DOHH2 (cell line): ENCODE results near the gene SLC17A8.
"Not testable (repeated sequence)": the region's sequence is repeated elsewhere in the genome, so short reads cannot be mapped to it uniquely, and the experiment has no call there.

Source experiments
- H3F3A ChIP-seq: fragments of 200-600 bp; sonication (generic), shearing (Covaris generic); 2 replicates; pipeline ENCODE4 v1.6.0; 2016; ENCODE audit warnings: antibody characterized with exemption, mild to moderate bottlenecking; ENCODE audit not compliant: control insufficient read depth, insufficient read depth
- H3K27ac ChIP-seq: fragments of 200-600 bp; sonication (generic); 2 replicates; pipeline ENCODE4 v1.5.1; 2014; ENCODE audit warnings: low read depth, mild to moderate bottlenecking, low read length, moderate library complexity
- H3K27me3 ChIP-seq: fragments of 200-600 bp; sonication (generic); 2 replicates; pipeline ENCODE4 v1.6.1; 2014; ENCODE audit warnings: mild to moderate bottlenecking, low read length, mixed read lengths; ENCODE audit not compliant: control insufficient read depth
- H3K36me3 ChIP-seq: fragments of 200-600 bp; sonication (generic); 2 replicates; pipeline ENCODE4 v1.6.1; 2014; ENCODE audit warnings: mild to moderate bottlenecking, low read length, moderate library complexity, mixed read lengths; ENCODE audit not compliant: control insufficient read depth
- H3K4me1 ChIP-seq: fragments of 200-600 bp; sonication (generic); 2 replicates; pipeline ENCODE4 v1.6.1; 2014; ENCODE audit warnings: mild to moderate bottlenecking, low read length, mixed read lengths; ENCODE audit not compliant: control insufficient read depth
- H3K4me2 ChIP-seq: fragments of 200-600 bp; sonication (generic); 2 replicates; pipeline ENCODE4 v1.6.0; 2014; ENCODE audit warnings: mild to moderate bottlenecking, low read length, moderate library complexity
- H3K4me3 ChIP-seq: fragments of 200-600 bp; sonication (generic); 2 replicates; pipeline ENCODE4 v1.5.1; 2014; ENCODE audit warnings: mild to moderate bottlenecking, low read length, mixed read lengths
- H3K79me2 ChIP-seq: fragments of 200-600 bp; sonication (generic); 2 replicates; pipeline ENCODE4 v1.6.1; 2014; ENCODE audit warnings: mild to moderate bottlenecking, low read length, mixed read lengths; ENCODE audit not compliant: control insufficient read depth
- H3K9me2 ChIP-seq: fragments of 200-600 bp; sonication (generic); replicated peaks from 2 replicates; pipeline ENCODE4 v1.6.1; 2014; ENCODE audit warnings: mild to moderate bottlenecking, low read length, mixed read lengths; ENCODE audit not compliant: control insufficient read depth
- H3K9me3 ChIP-seq: fragments of 200-600 bp; sonication (generic); 2 replicates; pipeline ENCODE4 v1.6.1; 2014; ENCODE audit warnings: antibody characterized with exemption, low read length, mixed read lengths; ENCODE audit not compliant: control insufficient read depth, insufficient read depth
- H4K20me1 ChIP-seq: fragments of 200-600 bp; sonication (generic); 2 replicates; pipeline ENCODE4 v1.6.0; 2014; ENCODE audit warnings: low read depth, mild to moderate bottlenecking, antibody characterized with exemption, low read length, moderate library complexity; ENCODE audit not compliant: control insufficient read depth, insufficient read depth
- CTCF ChIP-seq: fragments of 200-600 bp; sonication (generic); IDR thresholded peaks from one replicate; pipeline ENCODE4 v1.5.1; 2014; ENCODE audit warnings: antibody characterized with exemption, mild to moderate bottlenecking, low read depth, low read length; ENCODE audit not compliant: poor library complexity, severe bottlenecking
- EZH2phosphoT487 ChIP-seq: fragments of 200-600 bp; sonication (generic); IDR thresholded peaks from 2 replicates; pipeline ENCODE4 v1.6.1; 2017; ENCODE audit warnings: borderline replicate concordance, mild to moderate bottlenecking, antibody characterized with exemption, low read length, moderate library complexity, mixed read lengths

SLC17A8 gene

DNA sequence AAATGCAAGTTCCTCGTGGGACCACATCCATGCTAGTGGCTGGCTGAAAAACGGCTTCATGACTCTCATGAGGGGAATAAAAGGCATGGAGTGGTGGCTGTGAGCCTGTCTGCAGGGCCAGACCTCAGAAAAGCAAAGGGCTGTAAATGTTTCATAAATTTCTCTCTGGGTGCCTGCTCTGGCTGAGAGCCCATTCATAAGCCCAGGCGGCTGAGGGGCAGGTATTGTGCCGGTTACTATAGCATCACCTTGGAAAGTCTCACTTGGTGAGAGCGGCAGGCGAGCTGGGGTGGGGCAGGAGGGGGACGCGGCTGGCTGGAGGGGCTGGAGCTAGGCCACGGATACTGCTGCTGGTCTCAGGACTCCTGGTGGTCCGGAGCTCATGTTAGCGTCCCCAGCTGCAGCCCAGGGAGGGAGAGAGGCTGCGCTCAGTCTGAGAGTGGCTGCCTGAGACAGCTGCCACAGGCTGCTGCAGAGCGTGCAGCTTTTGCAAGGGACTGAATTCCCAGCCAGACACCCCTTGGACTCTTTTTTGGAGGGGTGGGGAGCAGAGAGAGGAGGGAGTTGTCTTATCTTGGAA is at the start of gene SLC17A8:
Gene SLC17A8, plus strand, starts transcription at position 431 of the 580 bp plus-strand sequence. CDS start 318 bp downstream, outside the sequence.
- no peaks in the 10 kb centered on the region for H3K36me3 ChIP-seq
- H3K27ac ChIP-seq, result no peak within 1 kb of the TSS
- H3K4me2 ChIP-seq, result no peak within 1 kb of the TSS
- H3K27me3 ChIP-seq, result peaks cover 11% of the 10 kb centered on the region; the same call in 1 of the 2 replicates
- no peaks in the 10 kb centered on the region for H3K9me2 ChIP-seq
- H3K4me3 ChIP-seq, result no peak within 1 kb of the TSS
- no peaks in the 10 kb centered on the region for H4K20me1 ChIP-seq
- H3F3A ChIP-seq, result no peaks in the 10 kb centered on the region
- H3K4me1 ChIP-seq, result no peaks in the 10 kb centered on the region
- H3K79me2 ChIP-seq, result no peaks in the 10 kb centered on the region
- no peak for TF ChIP-seq EZH2phosphoT487
- no peak for TF ChIP-seq CTCF
- H3K9me3 ChIP-seq, result no peaks in the 10 kb centered on the region

- not testable (repeated sequence) for H3K9me3 ChIP-seq, H3K79me2 ChIP-seq, H3K4me3 ChIP-seq, H3K4me1 ChIP-seq, H3F3A ChIP-seq, H3K27me3 ChIP-seq, H3K27ac ChIP-seq, H3K9me2 ChIP-seq, H4K20me1 ChIP-seq, H3K4me2 ChIP-seq
- peaks cover 15% of the 10 kb centered on the region for H3K36me3 ChIP-seq
Observed at GRCh38 chr12:100308138-100308537, 48.7 kb upstream of the SLC17A8 start.

GRCh38 chr12:100311317-100311716 is 45.6 kb upstream of the SLC17A8 start:
- H3K27me3 ChIP-seq, result no peaks in the 10 kb centered on the region
- H3K36me3 ChIP-seq, result peaks cover 15% of the 10 kb centered on the region
- no peaks in the 10 kb centered on the region for H4K20me1 ChIP-seq
- no peaks in the 10 kb centered on the region for H3K4me1 ChIP-seq
- H3K9me3 ChIP-seq, result no peaks in the 10 kb centered on the region
- no peaks in the 10 kb centered on the region for H3F3A ChIP-seq
- H3K4me3 ChIP-seq, result no peak overlapping the region
- no peak overlapping the region for H3K27ac ChIP-seq
- no peaks in the 10 kb centered on the region for H3K79me2 ChIP-seq
- no peak overlapping the region for H3K4me2 ChIP-seq
- TF ChIP-seq EZH2phosphoT487 (no peak), CTCF (no peak)
- no peaks in the 10 kb centered on the region for H3K9me2 ChIP-seq

DNA sequence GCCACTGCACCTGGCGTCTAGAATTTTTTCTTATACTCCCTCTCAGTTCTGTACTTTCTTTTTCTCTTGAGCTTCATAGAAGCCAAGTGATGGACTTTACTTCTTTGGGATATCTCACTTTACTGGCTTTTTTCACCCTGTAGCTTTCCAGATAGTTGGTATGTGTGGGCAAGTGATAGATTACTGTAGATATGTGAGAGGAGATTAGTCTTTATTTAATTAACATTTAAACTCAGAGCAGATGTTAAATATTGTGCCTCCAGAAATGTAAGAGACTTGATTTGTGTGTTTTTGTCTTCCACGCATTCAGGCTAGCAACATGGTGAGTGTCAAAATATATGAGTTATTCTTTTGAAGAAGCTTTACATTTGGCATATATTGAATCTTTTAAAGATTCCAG is 39.5 kb upstream of the SLC17A8 start:
- Histone ChIP-seq H3F3A (no peaks in the 10 kb centered on the region), H3K4me2 (no peak overlapping the region), H3K36me3 (peaks cover 17% of the 10 kb centered on the region), H3K27ac (no peak overlapping the region), H3K79me2 (no peaks in the 10 kb centered on the region), H3K9me2 (no peaks in the 10 kb centered on the region), H3K4me3 (no peak overlapping the region), H3K4me1 (no peaks in the 10 kb centered on the region), H3K9me3 (no peaks in the 10 kb centered on the region), H3K27me3 (no peaks in the 10 kb centered on the region), H4K20me1 (no peaks in the 10 kb centered on the region)
- TF ChIP-seq EZH2phosphoT487, result no peak
- no peak for TF ChIP-seq CTCF
